HFFc6 (cell line): ENCODE results near the gene STRA8. TPM values are rescaled to one million over a fixed set of nuclear protein-coding genes. Genes with fewer than 3 reads are reported as not detected.

Experiments used
- DNase-seq: peaks from one replicate; pipeline ENCODE4 v3.0.0-alpha.2; 2018
- H3K27ac Mint-ChIP-seq: 2 replicates; pipeline ENCODE4 v1.8.0; 2020; ENCODE audit warnings: mild to moderate bottlenecking, mixed read lengths
- H3K27me3 Mint-ChIP-seq: 2 replicates; pipeline ENCODE4 v1.8.0; 2021; ENCODE audit warnings: mild to moderate bottlenecking, moderate library complexity, mixed read lengths; ENCODE audit not compliant: insufficient read depth
- H3K36me3 Mint-ChIP-seq: 2 replicates; pipeline ENCODE4 v1.8.0; 2021; ENCODE audit warnings: low read depth, mixed read lengths
- H3K4me1 Mint-ChIP-seq: 2 replicates; pipeline ENCODE4 v1.8.0; 2020; ENCODE audit warnings: low read depth, mixed read lengths
- H3K4me3 Mint-ChIP-seq: 2 replicates; pipeline ENCODE4 v1.8.0; 2020; ENCODE audit warnings: mild to moderate bottlenecking, moderate library complexity, mixed read lengths
- H3K9me3 Mint-ChIP-seq: 2 replicates; pipeline ENCODE4 v1.8.0; 2020; ENCODE audit warnings: mild to moderate bottlenecking, mixed read lengths
- CTCF ChIP-seq: fragments of 200-600 bp; sonication (generic); IDR thresholded peaks from 2 replicates; pipeline ENCODE4 v1.5.0; 2021; ENCODE audit warnings: antibody characterized with exemption, mild to moderate bottlenecking
- total RNA-seq, 6 experiments: library from RNA; stranded (reverse); fragmentation: NEBNext Ultra II Directional; extraction: Animal tissue kit (Norgen Biotek cat#: 25700); gene quantifications; 2 replicates in 1 of 6; 3 replicates in 5 of 6; pipeline ENCODE4 v1.2.3, GENCODE V29; 2021

STRA8 gene
- total RNA-seq, 6 experiments from 2014 or later = not detected

GRCh38 chr7:135281363-135281949 lies 47.8 kb downstream of the STRA8 start:
- H3K27me3 Mint-ChIP-seq = peaks cover 5% of the 10 kb centered on the region
- H3K9me3 Mint-ChIP-seq = no peaks in the 10 kb centered on the region
- TF ChIP-seq CTCF = peak; percentile 98
- 0 out of 2 replicates have a peak overlapping the region, but pooled peaks have one; percentile 5 for H3K27ac Mint-ChIP-seq
- DNase-seq = peak; percentile 77
- H3K36me3 Mint-ChIP-seq = no peaks in the 10 kb centered on the region
- peak overlapping the region; percentile 54 for H3K4me3 Mint-ChIP-seq
- H3K4me1 Mint-ChIP-seq = peaks cover 20% of the 10 kb centered on the region

GRCh38 chr7:135282561-135283254 lies 49.1 kb downstream of the STRA8 start:
- Mint-ChIP-seq H3K27me3 (peaks cover 4% of the 10 kb centered on the region; the same call in 1 of the 2 replicates), H3K4me1 (peaks cover 20% of the 10 kb centered on the region), H3K4me3 (no peak overlapping the region), H3K27ac (no peak overlapping the region), H3K36me3 (no peaks in the 10 kb centered on the region), H3K9me3 (no peaks in the 10 kb centered on the region)
- DNase-seq = no peak
- no peak for TF ChIP-seq CTCF

GRCh38 chr7:135283959-135284638 lies 50.5 kb downstream of the STRA8 start:
- H3K4me3 Mint-ChIP-seq = no peak overlapping the region
- H3K4me1 Mint-ChIP-seq = peaks cover 20% of the 10 kb centered on the region
- TF ChIP-seq CTCF = no peak
- peaks cover 5% of the 10 kb centered on the region; the same call in 1 of the 2 replicates for H3K27me3 Mint-ChIP-seq
- no peaks in the 10 kb centered on the region for H3K9me3 Mint-ChIP-seq
- no peak for DNase-seq
- H3K27ac Mint-ChIP-seq = no peak overlapping the region
- no peaks in the 10 kb centered on the region for H3K36me3 Mint-ChIP-seq

GRCh38 chr7:135285547-135286233 lies 52.1 kb downstream of the STRA8 start:
- Mint-ChIP-seq H3K27ac (no peak overlapping the region), H3K4me1 (peaks cover 20% of the 10 kb centered on the region), H3K9me3 (no peaks in the 10 kb centered on the region), H3K27me3 (0 out of 2 replicates have a peak, but pooled peaks cover 1% of the 10 kb centered on the region), H3K36me3 (no peaks in the 10 kb centered on the region), H3K4me3 (no peak overlapping the region)
- DNase-seq = no peak
- no peak for TF ChIP-seq CTCF

- TF ChIP-seq CTCF = no peak
- H3K27me3 Mint-ChIP-seq = 0 out of 2 replicates have a peak, but pooled peaks cover 1% of the 10 kb centered on the region
- H3K9me3 Mint-ChIP-seq = no peaks in the 10 kb centered on the region
These were observed 53.2 kb downstream of the STRA8 start for GRCh38 chr7:135286876-135287275.

More at GRCh38 chr7:135286876-135287275, 53.2 kb downstream of the STRA8 start:
- DNase-seq = no peak
- no peaks in the 10 kb centered on the region for H3K36me3 Mint-ChIP-seq
- H3K4me3 Mint-ChIP-seq = no peak overlapping the region
- H3K4me1 Mint-ChIP-seq = peaks cover 21% of the 10 kb centered on the region
- no peak overlapping the region for H3K27ac Mint-ChIP-seq
